Hematopoietic multipotent progenitor cell (in vitro differentiated cells): ENCODE data around the gene LMX1B. TPM values are rescaled to one million over a fixed set of nuclear protein-coding genes. Genes with fewer than 3 reads are reported as not detected.

Experiments used
- DNase-seq, 3 donors: peaks; one replicate each; pipeline ENCODE4 v3.0.0-alpha.2; 2011 to 2015; ENCODE audit warnings: low read depth in 2 of 3, low spot score in 2 of 3
- total RNA-seq: library from RNA; depleted of rRNA; stranded (reverse); fragments of >200 nt; gene quantifications from one replicate; pipeline ENCODE4 v1.2.3, GENCODE V29; 2012

LMX1B gene
- total RNA-seq, 1 donor, result under 0.01 TPM

DNA sequence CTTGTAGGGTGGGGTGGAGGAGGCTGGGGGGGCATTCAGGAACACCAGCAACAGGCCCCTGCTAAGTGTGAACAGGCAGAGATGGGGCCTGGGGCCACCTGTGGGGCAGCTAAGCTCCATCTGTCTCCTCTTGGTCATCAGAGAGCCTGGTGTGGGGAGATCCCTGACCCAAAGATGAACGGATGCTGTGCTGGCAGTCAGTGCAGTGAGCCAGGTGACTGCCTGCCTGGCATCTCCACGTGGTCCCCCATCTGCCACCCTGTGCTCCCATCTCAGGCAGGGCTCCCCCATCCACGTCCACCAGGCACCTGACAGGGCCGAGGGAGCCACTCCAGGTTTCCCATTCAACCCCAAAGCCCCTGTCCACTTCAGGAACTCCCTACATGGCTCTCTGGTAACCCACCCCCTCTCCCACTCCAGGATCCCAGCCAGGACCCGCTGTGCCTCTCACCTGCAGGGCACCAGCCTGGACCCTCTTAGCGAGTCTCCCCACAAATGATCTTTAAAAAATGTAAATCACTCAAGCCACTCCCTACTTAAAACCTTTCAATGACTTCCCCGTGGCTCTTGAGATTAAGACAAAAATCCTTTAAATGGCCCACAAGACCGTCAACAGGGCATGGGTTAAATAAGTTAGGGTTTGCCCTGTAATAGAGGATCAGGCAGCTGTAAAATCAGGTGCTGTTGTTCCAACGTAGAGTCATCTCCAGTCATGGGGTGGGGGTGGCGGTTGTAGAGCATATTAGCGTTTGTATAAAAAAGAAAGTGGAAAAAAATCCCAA lies 60.8 kb downstream of the LMX1B start:
- no peak for DNase-seq

DNA sequence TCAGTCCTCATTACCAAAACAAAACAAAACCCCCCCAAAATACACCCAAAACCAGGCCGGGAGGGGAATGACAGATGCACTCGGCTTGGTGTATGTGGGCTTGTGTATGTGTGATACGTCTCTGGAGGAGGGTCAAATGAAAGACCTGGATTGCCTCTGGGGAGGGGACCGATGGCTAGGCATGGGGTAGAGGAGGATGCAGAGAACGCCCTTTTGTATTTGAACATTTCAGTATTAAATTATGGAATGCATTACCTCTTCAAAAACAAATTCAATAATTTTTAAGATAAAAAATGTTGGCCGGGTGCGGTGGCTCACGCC lies 61.4 kb downstream of the LMX1B start:
- no peak for DNase-seq

DNA sequence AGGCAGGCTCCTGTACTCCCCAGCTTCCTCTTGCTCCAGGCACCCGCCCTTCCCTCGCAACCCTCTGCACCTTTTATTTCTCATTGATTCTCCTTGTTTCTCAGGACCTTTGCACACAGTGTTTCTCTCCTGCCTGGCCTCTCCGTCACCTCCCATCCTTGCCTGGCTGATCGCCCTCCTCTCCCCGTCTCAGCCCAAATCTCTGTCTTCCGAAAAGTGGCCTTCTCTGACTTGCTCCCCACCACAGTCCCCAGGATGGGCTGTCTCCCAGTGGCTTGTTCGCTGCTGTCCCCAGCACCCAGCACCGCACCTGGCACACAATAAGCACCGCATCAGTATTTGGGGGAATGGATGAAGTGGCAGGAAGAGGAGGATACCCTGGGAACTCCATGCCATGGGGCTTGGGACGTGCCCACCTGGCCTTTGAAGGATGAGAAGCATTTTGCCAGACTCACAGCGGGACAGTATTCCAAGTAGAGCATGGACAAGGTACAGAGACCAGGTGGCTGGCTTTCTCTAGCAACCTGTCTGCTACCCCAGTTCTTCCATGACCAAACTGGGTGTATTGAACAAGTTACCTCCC lies 62.5 kb downstream of the LMX1B start:
- DNase-seq, result no peak

DNA sequence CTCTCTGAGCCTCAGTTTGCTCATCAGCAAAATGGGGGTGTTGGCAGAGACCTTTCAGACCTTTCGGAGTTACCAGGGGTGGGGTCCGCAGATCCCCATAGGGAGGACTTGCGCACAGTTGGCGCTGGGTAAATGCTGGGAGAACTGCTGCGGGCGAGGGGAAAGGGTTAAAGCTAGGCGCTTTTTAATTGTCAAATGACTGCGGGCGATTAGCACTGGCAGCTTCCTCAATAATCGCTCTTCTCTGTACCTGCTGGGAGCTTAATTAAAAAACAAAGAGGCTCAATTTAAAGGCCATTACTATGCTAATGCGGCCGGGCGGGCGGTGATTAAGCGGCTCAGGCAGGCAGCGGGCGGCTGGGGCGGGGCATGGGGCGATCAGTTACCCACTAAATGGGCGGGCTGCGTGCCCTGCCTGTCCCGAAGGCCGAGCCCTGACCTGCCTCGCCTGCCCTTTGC lies 63.0 kb downstream of the LMX1B start:
- no peak for DNase-seq

DNA sequence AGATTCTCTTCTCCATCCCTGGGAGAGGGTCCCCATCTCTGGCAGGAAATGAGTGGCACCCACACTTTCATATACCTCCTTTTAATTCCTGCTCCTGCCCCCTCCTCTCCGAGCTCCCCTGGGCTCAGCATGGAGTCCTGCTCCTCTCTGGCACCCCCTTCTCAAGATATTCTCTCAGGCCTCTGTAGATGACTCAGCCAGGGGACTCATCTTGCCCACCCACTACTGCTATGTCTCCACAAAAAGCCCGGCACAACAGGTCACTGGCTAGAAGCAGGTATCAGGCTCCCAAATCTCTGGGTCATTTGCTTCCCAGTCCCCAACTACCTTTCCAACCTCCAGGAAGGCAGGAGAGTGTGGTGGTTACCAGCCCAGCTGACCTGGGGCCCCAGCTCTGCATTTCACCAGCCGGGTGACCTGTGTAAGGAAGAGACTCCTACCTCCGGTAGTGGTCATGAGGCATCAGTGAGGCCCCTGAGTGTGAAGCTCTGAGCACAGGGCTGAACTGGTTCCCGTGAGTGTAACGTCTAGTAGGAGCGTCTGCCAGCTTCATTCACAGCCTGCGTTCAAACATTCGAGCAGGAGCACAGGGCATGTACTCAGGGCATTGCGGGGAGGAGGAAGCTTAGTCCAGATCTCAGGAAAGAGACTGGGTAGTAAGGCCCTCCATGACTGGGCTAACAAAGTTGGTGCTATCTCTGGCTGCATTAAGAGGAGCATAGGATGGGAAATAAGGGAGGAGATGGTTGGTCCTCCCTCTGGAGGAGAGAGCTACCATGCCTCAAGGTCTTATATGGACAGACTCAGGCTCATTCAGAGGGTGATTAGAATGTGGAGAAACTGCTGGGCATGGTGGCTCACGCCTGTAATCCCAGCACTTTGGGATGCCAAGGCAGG lies 63.7 kb downstream of the LMX1B start:
- DNase-seq, result no peak

DNA sequence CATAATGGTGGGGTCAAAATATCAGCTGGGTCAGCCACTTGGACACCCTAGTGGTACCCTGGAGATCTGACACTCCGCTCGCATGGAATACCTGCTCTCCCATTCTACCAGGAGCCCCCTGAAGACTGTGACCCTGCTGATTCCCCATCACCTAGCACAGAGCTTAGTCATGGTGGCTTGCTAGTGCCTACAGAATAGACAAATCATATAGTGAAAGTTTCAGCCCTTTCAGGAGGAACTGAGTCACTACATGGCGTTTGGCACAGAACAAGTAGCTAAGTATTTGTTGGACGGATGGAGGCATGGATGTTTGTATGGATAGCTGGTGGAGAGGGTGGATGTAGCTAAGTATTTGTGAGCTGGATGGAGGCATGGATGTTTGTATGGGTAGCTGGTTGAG lies 65.3 kb downstream of the LMX1B start:
- DNase-seq, result no peak

DNA sequence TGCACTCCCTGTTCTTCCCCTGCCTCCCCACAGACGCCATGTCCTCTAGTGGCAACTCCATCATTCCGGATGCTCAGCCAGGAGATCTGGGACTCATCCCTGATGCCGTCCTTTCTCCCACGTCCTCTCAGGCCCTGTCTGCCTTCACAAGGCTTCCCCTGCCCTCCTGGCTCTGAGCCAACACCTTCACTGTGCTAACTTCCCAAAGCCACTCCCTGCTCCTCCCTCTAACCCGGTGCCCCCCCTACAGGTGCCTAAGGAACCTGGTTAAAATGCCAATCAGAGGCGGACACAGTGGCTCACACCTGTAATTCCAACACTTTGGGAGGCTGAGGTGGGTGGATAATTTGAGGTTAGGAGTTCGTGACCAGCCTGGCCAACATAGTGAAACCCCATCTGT lies 67.6 kb downstream of the LMX1B start:
- DNase-seq, result no peak

DNA sequence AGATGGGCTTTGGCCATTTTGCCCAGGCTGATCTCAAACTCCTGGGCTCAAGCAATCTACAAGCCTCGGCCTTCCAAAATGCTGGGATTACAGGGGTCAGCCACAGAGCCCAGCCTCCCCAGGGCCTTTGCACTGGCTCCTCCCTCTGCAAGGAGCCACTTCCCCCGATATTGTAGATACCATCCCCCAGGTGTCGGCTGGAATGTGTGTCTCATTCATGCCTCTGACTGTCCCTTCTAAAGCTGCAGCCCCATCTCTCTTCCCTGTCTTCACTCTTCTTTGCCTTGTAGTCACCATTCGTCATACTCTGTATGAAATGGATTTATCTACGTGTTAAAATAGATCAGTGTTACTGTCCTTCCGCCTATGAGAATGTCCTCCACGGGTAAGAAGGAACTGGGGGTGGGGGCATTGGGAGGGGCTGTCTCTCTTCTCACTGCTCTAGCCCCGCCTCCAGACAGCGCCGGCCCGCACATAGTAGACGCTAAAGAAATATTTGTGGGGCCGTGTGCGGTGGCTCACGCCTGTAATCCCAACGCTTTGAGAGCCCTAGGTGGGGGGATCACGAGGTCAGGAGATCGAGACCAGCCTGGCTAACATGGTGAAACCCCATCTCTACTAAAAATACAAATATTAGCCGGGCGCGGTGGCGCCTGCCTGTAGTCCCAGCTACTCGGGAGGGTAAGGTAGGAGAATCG lies 68.5 kb downstream of the LMX1B start:
- no peak for DNase-seq

DNA sequence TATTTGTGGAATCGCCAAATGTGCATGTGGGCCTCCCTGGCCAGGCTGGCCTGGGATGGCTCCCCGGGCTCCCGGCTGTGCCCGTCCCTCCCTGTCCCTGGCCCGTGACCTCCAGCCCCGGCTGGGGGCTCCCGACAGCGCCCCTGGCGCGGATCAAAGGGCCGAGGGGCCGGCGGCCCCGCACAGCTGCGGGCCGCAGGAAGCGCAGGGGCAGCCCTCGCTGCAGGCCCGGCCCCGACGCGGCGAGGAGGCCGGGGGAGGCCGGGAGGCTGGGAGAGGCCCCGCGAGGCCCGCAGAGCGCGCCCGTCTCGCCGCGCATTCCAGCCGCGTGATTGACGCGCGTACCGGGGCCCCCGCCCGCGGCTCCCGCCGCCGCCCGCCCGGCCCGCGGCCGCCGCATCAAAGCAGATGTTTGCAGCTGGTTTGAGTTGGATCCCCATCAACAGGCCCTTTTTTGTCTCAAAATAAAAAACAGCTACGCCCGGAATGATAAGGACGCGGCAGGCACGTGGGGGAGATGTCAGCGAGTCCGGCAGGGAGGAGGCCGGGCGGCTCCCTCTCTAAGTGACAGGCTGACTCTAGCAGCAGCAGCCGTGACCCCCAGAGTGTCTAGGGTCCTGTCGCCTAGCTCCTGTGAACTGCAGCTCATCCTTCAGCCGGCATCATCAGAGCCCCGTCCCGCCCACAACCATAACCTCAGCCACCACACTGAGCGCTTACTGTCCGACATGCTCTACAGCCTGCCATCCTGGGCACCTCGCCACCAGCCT lies 69.4 kb downstream of the LMX1B start:
- no peak for DNase-seq

DNA sequence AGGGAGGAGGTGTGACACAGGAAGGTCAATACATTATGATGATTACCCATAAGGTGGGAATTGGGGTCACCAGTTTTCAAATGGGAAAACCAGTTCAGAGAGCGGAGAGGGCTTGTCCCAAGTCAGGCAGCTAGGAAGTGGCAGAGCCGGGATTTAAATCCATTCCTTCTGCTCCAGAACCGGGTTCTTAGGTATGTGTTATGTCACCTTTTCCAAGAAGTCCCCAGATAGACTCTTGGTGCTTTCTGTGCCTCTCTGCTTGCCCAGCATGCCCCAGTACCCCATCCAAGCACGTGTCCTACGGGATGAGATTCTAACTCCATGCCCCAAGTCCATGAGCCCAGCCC lies 69.9 kb downstream of the LMX1B start:
- DNase-seq, result no peak

DNA sequence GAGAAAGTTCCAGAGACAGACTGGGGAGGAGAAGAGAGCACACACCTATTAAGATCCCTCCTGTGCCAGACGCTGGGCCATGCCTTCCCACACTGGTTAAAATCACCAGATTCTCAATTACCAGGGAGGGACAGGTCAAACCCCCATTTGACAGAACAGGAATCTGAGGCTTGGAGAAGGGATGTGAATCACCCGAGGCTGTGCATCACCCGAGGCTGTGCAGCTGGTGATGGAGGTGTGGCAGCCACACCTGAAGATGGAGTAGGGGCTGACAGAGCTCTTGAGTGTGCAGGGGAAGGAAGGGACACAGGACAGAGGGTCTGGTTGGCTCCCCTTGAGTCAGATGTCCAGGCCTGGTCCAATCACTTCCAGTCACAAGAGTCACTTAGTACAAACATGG lies 70.6 kb downstream of the LMX1B start:
- no peak for DNase-seq

DNA sequence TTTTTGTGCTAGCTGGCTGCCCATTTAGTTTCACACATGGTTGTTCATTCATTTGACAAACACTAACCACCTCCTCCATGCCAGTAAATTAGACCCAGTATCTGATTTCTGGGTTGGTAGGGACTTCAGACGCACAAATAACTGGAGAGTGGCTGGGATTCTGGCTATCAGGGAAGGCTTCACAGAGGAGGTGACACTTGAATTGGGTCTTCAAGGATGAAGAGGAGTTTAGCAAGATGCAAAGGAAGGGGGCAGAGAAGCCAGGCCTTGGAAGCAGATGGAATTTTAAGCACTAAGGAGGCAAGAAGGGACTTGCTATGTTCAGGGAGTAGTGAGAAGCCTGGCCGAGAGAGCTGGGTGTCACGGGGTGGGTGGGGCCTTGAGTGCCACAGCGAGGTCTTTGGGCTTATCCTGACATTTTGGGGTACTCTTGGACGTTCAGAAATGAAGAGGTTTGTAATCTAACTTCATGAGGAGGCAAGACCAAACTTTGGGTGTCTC lies 71.3 kb downstream of the LMX1B start:
- DNase-seq, result no peak

DNA sequence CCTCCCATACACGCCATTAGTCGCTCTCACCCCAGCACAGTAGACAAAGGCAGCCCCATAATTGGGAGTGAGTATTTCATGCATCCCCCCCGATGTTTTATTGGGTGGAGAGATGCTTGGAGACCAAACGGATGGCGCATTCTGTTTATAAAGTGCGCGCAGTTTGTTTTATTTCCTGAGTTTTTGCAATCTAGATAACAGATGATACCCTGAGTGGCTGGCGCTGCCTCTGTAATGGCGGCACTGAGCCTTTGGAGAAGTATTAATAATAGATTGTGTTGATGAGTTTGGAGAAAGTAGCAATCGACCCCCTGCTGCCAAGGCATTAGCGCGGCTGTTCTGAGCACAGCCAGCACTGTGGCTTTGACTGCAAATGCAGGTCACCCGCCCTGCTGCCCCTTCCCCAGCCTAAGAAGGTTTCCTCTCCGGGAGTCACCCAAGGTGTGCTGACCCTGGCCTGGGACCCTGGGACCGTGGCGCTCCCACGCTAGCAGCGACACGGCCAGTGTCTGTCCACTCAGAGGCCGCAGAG lies 74.3 kb downstream of the LMX1B start:
- no peak for DNase-seq

DNA sequence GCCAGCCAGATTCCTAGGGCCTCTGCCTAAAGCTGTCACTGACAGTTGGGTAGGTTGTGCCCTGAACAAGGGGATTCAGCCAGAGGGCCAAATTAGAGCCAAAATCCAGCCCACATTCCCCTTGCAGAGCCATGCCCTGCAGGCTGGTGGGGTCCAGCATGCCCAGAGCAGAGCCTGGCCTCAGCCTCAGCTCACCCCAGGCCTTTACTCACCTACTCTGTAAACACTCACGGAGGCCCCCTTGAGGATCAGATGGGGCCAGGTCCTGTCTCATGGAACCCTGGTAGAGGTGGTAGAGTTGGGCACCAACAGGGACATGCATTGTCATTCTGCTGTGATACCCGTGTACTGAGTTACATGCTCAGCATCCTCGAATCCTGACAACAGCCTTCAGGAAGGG lies 74.9 kb downstream of the LMX1B start:
- no peak for DNase-seq

DNA sequence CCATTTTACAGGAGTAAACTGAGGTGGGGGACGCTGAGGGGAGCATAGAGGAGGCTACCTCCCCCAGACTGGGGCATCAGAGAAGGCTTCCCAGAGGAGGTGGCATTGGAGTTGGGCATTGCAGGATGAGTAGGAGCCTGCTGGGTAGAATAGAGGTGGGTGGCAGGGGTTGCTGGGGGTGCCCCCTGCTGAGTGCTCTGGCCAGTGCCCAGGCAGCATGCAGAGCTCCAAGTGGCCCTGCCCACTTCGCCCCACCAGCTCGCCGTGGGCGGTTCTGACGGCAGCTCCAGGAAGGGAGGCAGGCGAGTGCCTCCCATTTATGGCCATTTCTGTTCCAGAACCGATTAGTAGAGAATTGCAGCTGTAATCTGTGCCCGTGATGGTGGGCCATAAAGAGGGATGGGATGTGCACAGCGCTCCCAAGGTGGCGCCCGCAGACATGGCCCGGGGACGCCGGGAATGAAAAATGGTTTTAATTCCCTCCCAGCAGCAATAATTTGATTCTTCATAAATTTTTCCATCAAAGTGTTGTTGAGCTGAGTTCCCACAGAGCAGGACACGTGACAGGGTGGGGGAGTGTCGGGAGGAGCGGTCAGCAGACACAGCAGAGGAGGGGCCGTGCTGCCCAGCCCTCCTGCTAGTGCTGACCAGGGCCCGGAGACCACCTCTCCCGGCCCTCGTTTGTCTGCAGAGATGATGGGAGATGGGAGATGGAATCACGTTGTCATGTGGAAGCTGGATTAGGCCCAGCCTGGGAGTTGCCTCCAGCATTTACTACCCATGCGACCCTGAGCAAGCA lies 75.5 kb downstream of the LMX1B start:
- no peak for DNase-seq

DNA sequence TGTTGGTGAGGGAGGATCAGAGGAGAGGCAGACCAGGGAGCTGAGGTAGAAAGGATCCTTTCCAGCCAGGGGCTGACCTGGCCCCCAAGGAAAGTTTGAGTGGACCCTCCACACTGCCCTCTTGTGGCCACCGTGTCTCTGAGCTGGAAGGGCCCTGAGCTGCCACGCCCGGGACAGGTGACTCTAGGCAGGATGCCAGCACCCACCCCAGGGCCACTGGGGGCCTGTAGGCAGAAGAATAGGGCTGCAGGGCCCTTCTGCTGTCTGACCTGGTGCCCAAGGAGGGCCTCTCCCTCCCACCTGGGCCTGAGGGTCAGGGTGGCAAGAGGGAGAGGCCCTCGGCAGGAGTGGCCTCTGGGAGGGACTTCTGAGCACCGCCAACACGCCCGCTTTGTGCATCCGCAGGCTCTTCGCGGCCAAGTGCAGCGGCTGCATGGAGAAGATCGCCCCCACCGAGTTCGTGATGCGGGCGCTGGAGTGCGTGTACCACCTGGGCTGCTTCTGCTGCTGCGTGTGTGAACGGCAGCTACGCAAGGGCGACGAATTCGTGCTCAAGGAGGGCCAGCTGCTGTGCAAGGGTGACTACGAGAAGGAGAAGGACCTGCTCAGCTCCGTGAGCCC lies 76.8 kb downstream of the LMX1B start:
- peak in 2 of 3 donors; percentile 54 to 58 for DNase-seq

DNA sequence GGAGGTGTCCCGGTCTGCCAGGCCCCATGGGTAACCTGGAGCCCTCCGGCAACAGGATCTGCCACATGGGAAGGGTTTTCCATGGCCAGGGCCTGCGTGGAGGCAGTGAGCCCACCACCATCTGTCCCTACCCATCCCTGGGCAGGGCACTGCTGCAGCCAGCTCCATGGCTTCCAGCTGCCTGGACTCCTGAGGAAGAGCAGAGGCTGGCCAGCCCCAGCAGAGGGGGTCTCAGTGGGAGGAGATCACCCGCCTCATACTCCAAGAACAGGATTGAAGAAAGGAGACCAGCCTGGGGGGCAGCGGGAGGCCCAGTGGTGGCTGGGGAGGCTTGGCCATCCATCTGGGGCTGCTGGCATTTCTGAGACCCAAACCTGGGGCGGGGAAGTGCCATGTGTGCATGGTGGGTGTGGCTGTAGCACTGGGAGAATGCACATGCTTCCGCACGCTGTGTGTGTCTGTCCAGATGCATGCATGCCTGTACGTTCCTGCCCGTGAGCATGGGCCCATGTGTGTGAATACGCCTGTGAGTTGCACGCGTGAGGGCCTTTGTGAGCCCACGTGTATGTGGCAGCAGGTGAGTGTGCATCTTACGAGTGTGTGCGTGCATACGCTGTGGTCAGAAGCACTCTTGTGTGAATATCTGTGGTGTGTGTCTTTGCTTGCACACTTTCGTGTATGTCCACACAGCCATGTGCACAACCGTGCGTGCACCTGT lies 78.5 kb downstream of the LMX1B start:
- DNase-seq, result no peak
